ENCODE measurements around the gene LRRK1. TPM values are rescaled to one million over a fixed set of nuclear protein-coding genes. Genes with fewer than 3 reads are reported as not detected.

The LRRK1 gene
- total and polyA plus RNA-seq, 2 experiments from 2014 or later, result 6.2 to 6.4 TPM

DNA sequence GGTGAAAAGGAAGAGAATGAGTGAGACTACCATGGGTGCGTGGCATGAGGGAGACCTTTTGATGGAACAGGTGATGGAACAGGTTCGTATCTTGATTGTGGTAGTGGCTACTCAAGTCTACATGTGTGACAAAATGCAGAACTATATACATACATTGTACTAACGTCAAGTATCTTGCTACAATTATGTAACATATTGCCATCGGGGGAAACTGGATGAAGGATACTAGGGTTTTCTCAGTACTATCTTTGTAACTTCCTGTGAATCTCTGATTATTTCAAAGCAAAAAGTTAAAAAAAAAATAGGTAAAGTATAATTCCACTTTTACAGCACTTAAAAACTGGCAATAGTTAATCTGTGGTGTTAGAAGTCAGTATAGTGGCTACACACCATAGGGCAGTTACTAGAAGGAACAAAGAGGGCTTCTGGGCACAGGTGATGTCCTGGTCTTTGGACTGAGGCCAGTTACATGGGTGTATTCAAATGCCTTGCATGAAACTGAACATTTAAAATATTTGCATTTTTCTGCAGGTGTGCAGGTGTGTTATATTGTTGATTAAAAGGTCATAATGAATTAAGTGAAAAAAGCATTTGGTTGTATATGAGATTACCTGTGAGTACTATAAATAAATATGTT lies 61.4 kb downstream of the LRRK1 start:
- no peak overlapping the region for H3K27ac ChIP-seq
- DNase-seq, result no peak
- no peaks in the 10 kb centered on the region for H3K36me3 ChIP-seq (ENCODE audit: low read depth)
- in situ Hi-C loops (cut with MboI), result no loop called here
- TF ChIP-seq EZH2 (IDR thresholded peaks at IDR 0.05; ENCODE audit: insufficient read depth, poor library complexity, severe bottlenecking) (no peak), EZH2phosphoT487 (IDR thresholded peaks at IDR 0.05; ENCODE audit: insufficient read depth, low read depth) (no peak)
- no peak overlapping the region for H3K4me3 ChIP-seq
- no peaks in the 10 kb centered on the region for H3K27me3 ChIP-seq (replicated peaks; ENCODE audit: insufficient read depth)
- H3K4me1 ChIP-seq (ENCODE audit: insufficient read depth), result no peaks in the 10 kb centered on the region
- WGBS, 2 experiments (ENCODE audit: low coverage in 1 of 2, low lambda C conversion rate in 2 of 2, missing lambda C conversion rate in 2 of 2), result 89 to 92% methylated on average over 4 of the region's 4 CpGs
- H3F3A ChIP-seq (ENCODE audit: insufficient read depth), result no peaks in the 10 kb centered on the region
- no peak overlapping the region for H3K9ac ChIP-seq
- H3K9me3 ChIP-seq (ENCODE audit: low read depth), result no peaks in the 10 kb centered on the region
- no peaks in the 10 kb centered on the region for H3K79me2 ChIP-seq (ENCODE audit: insufficient read depth)
- no peaks in the 10 kb centered on the region for H3K9me2 ChIP-seq (ENCODE audit: insufficient read depth)
- no peaks in the 10 kb centered on the region for H4K20me1 ChIP-seq (ENCODE audit: insufficient read depth)
- no peak overlapping the region for H3K4me2 ChIP-seq (ENCODE audit: unreplicated experiment)
- H2AFZ ChIP-seq, result no peak overlapping the region

DNA sequence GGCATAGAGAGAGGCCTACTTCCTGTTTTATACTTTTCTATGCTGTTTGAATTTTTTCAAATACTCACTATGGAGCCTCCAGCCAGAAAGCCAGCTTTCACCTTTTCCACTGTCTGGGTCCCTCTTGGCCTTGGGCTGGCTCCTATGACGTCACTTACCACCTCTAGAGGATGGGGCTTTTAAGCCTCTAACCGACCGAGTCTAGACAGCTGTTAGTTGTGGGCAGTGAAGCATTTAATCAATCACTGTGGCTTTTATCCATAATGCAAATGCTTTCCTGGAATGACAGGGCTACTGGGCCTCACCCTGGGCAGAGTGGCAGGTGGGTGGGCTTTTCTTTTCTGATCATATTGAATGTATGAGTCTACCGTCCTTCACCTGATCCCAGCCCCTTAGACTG lies 61.9 kb downstream of the LRRK1 start:
- no peak for TF ChIP-seq EZH2phosphoT487 (IDR thresholded peaks at IDR 0.05; ENCODE audit: insufficient read depth, low read depth)
- no peak for TF ChIP-seq EZH2 (IDR thresholded peaks at IDR 0.05; ENCODE audit: insufficient read depth, poor library complexity, severe bottlenecking)
- WGBS, 2 experiments (ENCODE audit: low coverage in 1 of 2, low lambda C conversion rate in 2 of 2, missing lambda C conversion rate in 2 of 2), result 79 to 81% methylated on average over 4 of the region's 4 CpGs
- Histone ChIP-seq H3K27me3 (replicated peaks; ENCODE audit: insufficient read depth) (no peaks in the 10 kb centered on the region), H3K4me1 (ENCODE audit: insufficient read depth) (no peaks in the 10 kb centered on the region), H2AFZ (no peak overlapping the region), H3K36me3 (ENCODE audit: low read depth) (no peaks in the 10 kb centered on the region), H3K79me2 (ENCODE audit: insufficient read depth) (no peaks in the 10 kb centered on the region), H4K20me1 (ENCODE audit: insufficient read depth) (no peaks in the 10 kb centered on the region), H3K9ac (no peak overlapping the region), H3K27ac (no peak overlapping the region), H3K4me3 (no peak overlapping the region), H3K9me3 (ENCODE audit: low read depth) (no peaks in the 10 kb centered on the region), H3K4me2 (ENCODE audit: unreplicated experiment) (no peak overlapping the region), H3F3A (ENCODE audit: insufficient read depth) (no peaks in the 10 kb centered on the region), H3K9me2 (ENCODE audit: insufficient read depth) (no peaks in the 10 kb centered on the region)
- DNase-seq, result no peak
- in situ Hi-C loops (cut with MboI), result no loop called here

GRCh38 chr15:100983221-100983620 lies 64.1 kb downstream of the LRRK1 start:
- Histone ChIP-seq H3K36me3 (ENCODE audit: low read depth) (no peaks in the 10 kb centered on the region), H3K4me1 (ENCODE audit: insufficient read depth) (peaks cover 7% of the 10 kb centered on the region; the same call in 1 of the 2 replicates), H3K4me3 (no peak overlapping the region), H3K4me2 (ENCODE audit: unreplicated experiment) (no peak overlapping the region), H3K27me3 (replicated peaks; ENCODE audit: insufficient read depth) (no peaks in the 10 kb centered on the region), H4K20me1 (ENCODE audit: insufficient read depth) (no peaks in the 10 kb centered on the region), H3K9me3 (ENCODE audit: low read depth) (no peaks in the 10 kb centered on the region), H3K27ac (no peak overlapping the region), H3K9ac (no peak overlapping the region), H3K79me2 (ENCODE audit: insufficient read depth) (no peaks in the 10 kb centered on the region), H2AFZ (no peak overlapping the region), H3K9me2 (ENCODE audit: insufficient read depth) (no peaks in the 10 kb centered on the region), H3F3A (ENCODE audit: insufficient read depth) (no peaks in the 10 kb centered on the region)
- no peak for DNase-seq
- in situ Hi-C loops (cut with MboI), result no loop called here
- TF ChIP-seq EZH2 (IDR thresholded peaks at IDR 0.05; ENCODE audit: insufficient read depth, poor library complexity, severe bottlenecking) (no peak), EZH2phosphoT487 (IDR thresholded peaks at IDR 0.05; ENCODE audit: insufficient read depth, low read depth) (no peak)
- 98 to 99% methylated on average over 7 of the region's 7 CpGs for WGBS, 2 experiments (ENCODE audit: low coverage in 1 of 2, low lambda C conversion rate in 2 of 2, missing lambda C conversion rate in 2 of 2)

- no peaks in the 10 kb centered on the region for H3K9me2 ChIP-seq (ENCODE audit: insufficient read depth)
- TF ChIP-seq EZH2 (IDR thresholded peaks at IDR 0.05; ENCODE audit: insufficient read depth, poor library complexity, severe bottlenecking) (no peak), EZH2phosphoT487 (IDR thresholded peaks at IDR 0.05; ENCODE audit: insufficient read depth, low read depth) (no peak)
- no peak overlapping the region for H3K4me3 ChIP-seq
- H3F3A ChIP-seq (ENCODE audit: insufficient read depth), result no peaks in the 10 kb centered on the region
- no peak for DNase-seq
- no peaks in the 10 kb centered on the region for H3K36me3 ChIP-seq (ENCODE audit: low read depth)
- H3K9me3 ChIP-seq (ENCODE audit: low read depth), result no peaks in the 10 kb centered on the region
- no peaks in the 10 kb centered on the region for H3K79me2 ChIP-seq (ENCODE audit: insufficient read depth)
- in situ Hi-C loops (cut with MboI), result no loop called here
- H3K27me3 ChIP-seq (replicated peaks; ENCODE audit: insufficient read depth), result no peaks in the 10 kb centered on the region
- H3K27ac ChIP-seq, result no peak overlapping the region
- no peaks in the 10 kb centered on the region for H4K20me1 ChIP-seq (ENCODE audit: insufficient read depth)
- no peak overlapping the region for H3K9ac ChIP-seq
- H3K4me2 ChIP-seq (ENCODE audit: unreplicated experiment), result no peak overlapping the region
- H2AFZ ChIP-seq, result no peak overlapping the region
- peaks cover 7% of the 10 kb centered on the region; the same call in 1 of the 2 replicates for H3K4me1 ChIP-seq (ENCODE audit: insufficient read depth)
- WGBS, 2 experiments (ENCODE audit: low coverage in 1 of 2, low lambda C conversion rate in 2 of 2, missing lambda C conversion rate in 2 of 2), result 89 to 90% methylated on average over 4 of the region's 4 CpGs
Measured at GRCh38 chr15:100985401-100985800, 66.2 kb downstream of the LRRK1 start.
